Measurements from ENCODE around the gene NEK8. TPM values are rescaled to one million over a fixed set of nuclear protein-coding genes. Genes with fewer than 3 reads are reported as not detected.

Gene NEK8
- total and polyA plus RNA-seq, 9 of the 15 experiments (the other 6 are each of a cell fraction or from before 2014, with no cell fraction given), result 0.98 to 16.6 (median 4.6) TPM

GRCh38 chr17:28750178-28751047 is 21.8 kb downstream of the NEK8 start (continued):
- TF ChIP-seq ATF3 (IDR thresholded peaks at IDR 0.05), result no peak
- peak; percentile 84 for TF ChIP-seq ATF3 (CRISPR knock-in tag; conservative IDR thresholded peaks at IDR 0.05)
- TF ChIP-seq TEAD4 (IDR thresholded peaks at IDR 0.05; ENCODE audit: low read length), result peak; percentile 50; the same call in 1 of the 2 replicates
- TF ChIP-seq TEAD4 (CRISPR knock-in tag; IDR thresholded peaks at IDR 0.05; ENCODE audit: borderline replicate concordance), result no peak
- TF ChIP-seq NCOA2 (IDR thresholded peaks at IDR 0.05; ENCODE audit: partially characterized antibody in 2 of 2), result no peak
- no peak for TF ChIP-seq RFX1 (IDR thresholded peaks at IDR 0.05)
- TF ChIP-seq SAFB2 (IDR thresholded peaks at IDR 0.05; ENCODE audit: borderline replicate concordance, low read depth, low read length, severe bottlenecking), result no peak
- TF ChIP-seq, protein P1, sequence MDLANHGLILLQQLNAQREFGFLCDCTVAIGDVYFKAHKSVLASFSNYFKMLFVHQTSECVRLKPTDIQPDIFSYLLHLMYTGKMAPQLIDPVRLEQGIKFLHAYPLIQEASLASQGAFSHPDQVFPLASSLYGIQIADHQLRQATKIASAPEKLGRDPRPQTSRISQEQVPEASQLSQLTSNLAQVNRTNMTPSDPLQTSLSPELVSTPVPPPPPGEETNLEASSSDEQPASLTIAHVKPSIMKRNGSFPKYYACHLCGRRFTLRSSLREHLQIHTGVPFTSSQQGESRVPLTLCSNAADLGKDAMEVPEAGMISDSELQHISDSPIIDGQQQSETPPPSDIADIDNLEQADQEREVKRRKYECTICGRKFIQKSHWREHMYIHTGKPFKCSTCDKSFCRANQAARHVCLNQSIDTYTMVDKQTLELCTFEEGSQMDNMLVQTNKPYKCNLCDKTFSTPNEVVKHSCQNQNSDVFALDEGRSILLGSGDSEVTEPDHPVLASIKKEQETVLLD (IDR thresholded peaks at IDR 0.05), result no peak
- no peak; the same call in 1 of the 2 replicates for TF ChIP-seq CCAR2 (IDR thresholded peaks at IDR 0.05; ENCODE audit: low read depth, low read length)
- peak; percentile 23 for TF ChIP-seq POU5F1 (IDR thresholded peaks at IDR 0.05; ENCODE audit: borderline replicate concordance, low read depth, low read length, partially characterized antibody)
- TF ChIP-seq MTA2 (IDR thresholded peaks at IDR 0.05; ENCODE audit: low read depth), result no peak
- TF ChIP-seq DDX20 (tag; IDR thresholded peaks at IDR 0.05; ENCODE audit: low read depth), result no peak
- TF ChIP-seq ATF1 (CRISPR knock-in tag; IDR thresholded peaks at IDR 0.05), result no peak
- peak; percentile 43; the same call in 1 of the 2 replicates for TF ChIP-seq ATF1 (tag; IDR thresholded peaks at IDR 0.05)
- no peak for TF ChIP-seq PHF20 (IDR thresholded peaks at IDR 0.05; ENCODE audit: partially characterized antibody)
- TF ChIP-seq ARHGAP35 (IDR thresholded peaks at IDR 0.05; ENCODE audit: partially characterized antibody), result no peak
- TF ChIP-seq ZNF124 (CRISPR knock-in tag; IDR thresholded peaks at IDR 0.05), result no peak
- no peak for TF ChIP-seq ELK3 (CRISPR knock-in tag; IDR thresholded peaks at IDR 0.05)
- TF ChIP-seq LCOR (CRISPR knock-in tag; IDR thresholded peaks at IDR 0.05), result peak; percentile 66; the same call in 1 of the 2 replicates
- TF ChIP-seq RBM17 (IDR thresholded peaks at IDR 0.05; ENCODE audit: borderline replicate concordance, low read depth, low read length), result no peak
- TF ChIP-seq ETV6 (IDR thresholded peaks at IDR 0.05; ENCODE audit: borderline replicate concordance in 1 of 2, low read depth in 2 of 2, low read length in 1 of 2), result no peak
- TF ChIP-seq ETV6 (CRISPR knock-in tag; IDR thresholded peaks at IDR 0.05; ENCODE audit: borderline replicate concordance), result no peak
- TF ChIP-seq FOS (IDR thresholded peaks at IDR 0.05; ENCODE audit: extremely low read depth, insufficient read length), result no peak
- TF ChIP-seq TCF15 (CRISPR knock-in tag; IDR thresholded peaks at IDR 0.05), result no peak
- TF ChIP-seq SREBF1 (IDR thresholded peaks at IDR 0.05; ENCODE audit: borderline replicate concordance, low read depth, low read length), result no peak
- TF ChIP-seq ZNF561 (CRISPR knock-in tag; conservative IDR thresholded peaks at IDR 0.05), result no peak

All from K562 (cell line).